Stimulated activated CD4-positive, alpha-beta T cell treated with anti-CD3 and anti-CD28 coated beads, Interleukin-1b, Interleukin-23, amount 100 ng/mL, for 24 hours (primary cell): Measurements from ENCODE around the gene RASAL1.
A peak's percentile ranks its signal among the peaks of the same experiment; 100 is the strongest.
"Not testable (repeated sequence)": the region's sequence is repeated elsewhere in the genome, so short reads cannot be mapped to it uniquely, and the experiment has no call there.

Experiments
- DNase-seq, 4 experiments: peaks; one replicate each; pipeline ENCODE4 v3.0.0-alpha.2; 2020; ENCODE audit warnings: low read depth in 4 of 4, low spot score in 1 of 4

RASAL1 gene

GRCh38 chr12:113142173-113142885 lies 6.8 kb upstream of the RASAL1 start:
- DNase-seq = no peak

DNA sequence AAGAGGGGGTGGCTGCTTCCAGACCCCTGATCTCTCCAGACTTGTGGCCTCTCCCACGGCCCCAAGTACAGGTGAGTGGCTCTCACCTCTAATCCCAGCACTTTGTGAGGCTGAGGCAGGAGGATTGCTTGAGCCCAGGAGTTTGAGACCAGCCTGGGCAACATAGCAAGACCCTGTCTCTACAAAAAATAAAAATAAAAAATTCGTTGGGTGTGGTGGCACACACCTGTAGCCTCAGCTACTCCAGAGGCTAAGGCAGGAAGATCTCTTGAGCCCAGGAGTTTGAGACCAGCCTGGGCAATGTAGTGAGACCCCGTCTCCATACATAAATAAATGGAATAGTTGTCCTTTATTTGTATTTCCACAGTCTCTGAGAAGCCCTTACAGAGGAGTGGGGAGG lies 6.2 kb upstream of the RASAL1 start:
- DNase-seq = not testable (repeated sequence)

- DNase-seq = no peak
Measured at GRCh38 chr12:113140706-113141105, 5.1 kb upstream of the RASAL1 start.

GRCh38 chr12:113138826-113139225 lies 3.3 kb upstream of the RASAL1 start:
- DNase-seq = no peak

- no peak for DNase-seq
Measured at GRCh38 chr12:113137861-113138783, 2.6 kb upstream of the RASAL1 start.

GRCh38 chr12:113136990-113137511 lies 1.5 kb upstream of the RASAL1 start:
- DNase-seq = no peak

GRCh38 chr12:113136128-113136989 lies 798 bp upstream of the RASAL1 start:
- DNase-seq = peak in 1 of 4 experiments; percentile 56

- DNase-seq = no peak
Measured at GRCh38 chr12:113134521-113134951, 1.0 kb downstream of the RASAL1 start.

DNA sequence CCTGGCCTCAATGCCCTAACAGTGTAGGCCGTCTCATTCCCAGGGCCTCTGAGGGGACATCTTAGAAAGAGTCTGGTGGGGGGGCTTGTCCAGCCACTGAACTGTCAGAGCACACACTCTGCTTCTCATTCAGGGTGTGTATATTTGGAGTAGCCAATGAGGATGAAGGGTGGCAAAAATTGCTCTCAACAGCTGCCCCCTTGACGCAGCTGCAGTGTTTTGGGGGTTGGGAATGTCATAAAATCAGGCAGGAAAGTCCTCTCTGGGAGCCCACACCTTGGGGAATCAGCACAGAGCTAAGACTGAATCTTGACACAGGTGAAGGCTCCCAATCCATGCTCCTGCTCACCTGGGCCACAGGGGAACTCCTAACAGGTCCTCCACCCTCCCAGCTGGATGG lies 1.5 kb downstream of the RASAL1 start:
- no peak for DNase-seq

DNA sequence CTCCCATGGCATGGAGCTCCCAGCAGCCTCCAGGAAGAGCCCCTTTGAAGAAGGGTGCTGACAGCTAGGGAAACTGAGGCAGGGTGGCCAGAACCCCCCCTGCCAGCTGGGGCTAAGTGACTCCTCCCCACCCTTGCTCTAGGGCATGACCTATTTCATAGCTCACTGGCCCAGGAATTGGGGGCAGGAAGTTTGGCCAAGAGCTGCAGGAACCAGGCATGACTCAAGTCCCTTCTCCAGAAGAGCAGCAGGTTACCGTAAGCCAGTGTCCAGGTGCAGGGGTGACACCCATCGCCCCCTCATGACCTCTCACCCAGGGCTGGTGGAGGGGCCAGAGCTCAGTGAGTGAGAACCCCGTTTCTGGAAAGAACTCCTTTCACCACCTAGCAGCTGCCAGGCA lies 1.9 kb downstream of the RASAL1 start:
- no peak for DNase-seq

DNA sequence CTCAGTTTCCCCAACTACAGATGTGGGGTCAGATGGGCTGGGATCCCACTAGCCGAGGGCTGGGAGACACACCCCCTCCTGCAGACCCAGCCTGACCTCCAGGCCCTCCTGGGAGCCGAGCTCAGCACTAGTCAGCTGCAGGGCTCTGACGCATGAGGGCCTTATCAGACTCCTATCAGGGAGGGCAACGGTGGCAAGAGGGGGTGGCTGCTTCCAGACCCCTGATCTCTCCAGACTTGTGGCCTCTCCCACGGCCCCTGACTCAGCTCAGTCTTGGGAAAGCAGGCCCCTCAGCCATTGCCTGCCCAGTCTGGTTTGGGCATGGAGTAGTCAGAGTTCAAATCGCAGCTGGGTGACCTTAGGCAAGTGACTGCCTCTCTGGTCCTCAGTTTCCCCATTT lies 2.5 kb downstream of the RASAL1 start:
- no peak for DNase-seq

DNA sequence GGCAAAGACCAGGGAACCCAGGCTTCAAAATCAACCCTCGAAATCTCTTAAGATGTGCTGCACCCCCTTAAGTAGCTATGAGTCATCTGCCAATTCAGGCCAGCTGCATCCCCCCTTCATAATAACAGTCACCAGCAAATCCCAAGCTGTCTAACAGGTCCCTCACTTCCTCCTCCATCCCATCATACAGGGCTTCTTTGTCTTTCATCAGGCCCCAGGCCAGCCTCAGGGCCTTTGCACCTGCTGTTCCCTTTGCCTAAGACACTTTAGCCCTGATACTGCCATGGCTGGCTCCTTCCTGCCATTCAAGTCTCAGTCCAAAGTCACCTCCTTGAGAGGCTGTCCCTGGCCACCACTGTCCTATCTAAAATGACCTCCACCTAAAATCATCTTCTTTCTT lies 4.0 kb downstream of the RASAL1 start:
- DNase-seq = no peak

DNA sequence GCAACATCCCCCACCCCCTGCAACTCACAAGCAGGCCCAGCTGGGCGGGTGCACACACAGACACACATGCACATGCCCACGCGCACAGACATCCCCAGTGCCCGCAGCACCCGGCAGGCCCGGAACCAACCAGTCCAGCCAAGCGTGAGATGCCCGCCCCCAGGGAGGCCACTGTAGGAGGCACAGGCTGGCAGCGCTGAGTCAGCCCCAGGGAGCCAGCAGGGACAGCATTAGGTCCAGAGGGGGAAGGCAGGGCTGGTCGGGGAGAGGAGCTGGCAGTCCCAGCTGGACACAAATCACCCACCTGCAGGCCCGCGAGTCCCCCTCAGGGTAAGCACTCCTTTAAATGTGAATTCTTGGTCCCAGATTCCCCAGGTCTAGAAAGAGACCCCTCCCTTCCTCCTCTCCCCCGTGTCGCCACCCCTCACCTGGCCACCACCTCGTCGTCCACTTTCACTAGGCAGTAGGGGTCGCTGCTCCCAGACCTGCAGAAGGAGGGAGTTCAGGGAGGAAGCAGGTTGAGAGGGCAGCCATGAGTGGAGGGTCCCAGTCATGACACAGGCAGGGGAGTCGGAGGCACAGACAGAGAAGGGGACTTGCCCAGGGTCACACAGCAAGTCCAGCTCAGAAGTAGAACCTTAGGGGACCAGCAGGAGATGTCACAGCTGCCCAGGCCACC lies 5.0 kb downstream of the RASAL1 start:
- no peak for DNase-seq

GRCh38 chr12:113129664-113130456 lies 5.7 kb downstream of the RASAL1 start:
- DNase-seq = no peak

DNA sequence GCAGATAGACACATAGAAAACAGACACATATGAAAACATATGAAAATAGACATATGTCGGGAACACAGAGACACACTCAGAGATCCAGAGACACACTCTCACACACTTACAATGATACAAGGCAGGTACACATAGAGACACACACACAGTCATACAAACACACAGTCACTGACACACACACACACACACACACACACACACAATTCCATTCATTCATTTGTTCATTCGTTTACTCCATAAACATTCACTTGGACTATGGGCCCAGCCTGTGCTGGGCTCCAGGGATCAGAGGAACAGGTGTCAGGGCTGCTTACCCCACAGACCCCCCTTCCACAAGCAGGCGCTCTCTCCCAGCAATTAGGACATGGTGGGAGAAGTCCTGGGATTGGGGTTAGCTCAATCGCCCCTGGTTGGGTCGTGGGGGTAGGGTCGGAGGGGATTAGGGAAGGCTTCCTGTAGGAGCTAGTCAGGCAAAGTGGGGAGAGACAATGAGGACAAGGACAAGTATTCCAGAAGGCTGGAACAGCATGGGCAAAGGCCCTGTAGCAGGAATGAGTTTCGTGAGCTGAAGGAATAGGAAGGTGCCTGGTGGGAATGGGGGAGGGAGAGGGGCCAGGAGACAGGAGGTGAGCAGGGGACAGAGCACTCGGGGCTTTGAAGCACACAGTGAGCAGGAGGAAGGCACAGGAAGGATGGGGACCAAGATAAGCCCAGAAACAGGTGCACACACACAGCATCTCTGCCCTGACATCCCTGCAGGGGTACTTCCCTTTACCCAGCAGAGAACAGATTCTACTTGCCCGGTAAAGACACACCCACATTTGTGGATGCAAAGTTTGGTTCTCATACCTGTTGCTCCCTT lies 6.5 kb downstream of the RASAL1 start:
- no peak for DNase-seq

DNA sequence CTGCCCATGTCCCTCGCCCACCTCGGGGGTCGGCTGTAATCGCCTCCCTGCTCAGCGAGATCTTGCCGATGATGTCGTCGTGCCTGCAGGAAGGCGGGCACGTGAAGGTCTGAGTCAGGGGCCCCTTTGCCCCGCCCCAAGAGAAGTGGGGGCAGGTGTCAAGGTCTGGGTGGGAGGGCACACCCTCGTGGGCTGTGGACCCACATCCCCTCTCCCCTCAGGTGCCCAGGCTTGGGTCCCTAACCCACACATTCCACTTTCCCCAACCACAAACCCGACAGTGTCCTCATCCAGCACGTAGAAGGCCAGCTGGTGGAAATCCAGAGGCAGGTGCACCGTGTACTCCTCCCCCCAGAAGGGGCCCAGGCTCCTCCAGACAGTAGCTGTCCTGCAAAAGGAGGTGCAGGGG lies 7.8 kb downstream of the RASAL1 start:
- DNase-seq = no peak

DNA sequence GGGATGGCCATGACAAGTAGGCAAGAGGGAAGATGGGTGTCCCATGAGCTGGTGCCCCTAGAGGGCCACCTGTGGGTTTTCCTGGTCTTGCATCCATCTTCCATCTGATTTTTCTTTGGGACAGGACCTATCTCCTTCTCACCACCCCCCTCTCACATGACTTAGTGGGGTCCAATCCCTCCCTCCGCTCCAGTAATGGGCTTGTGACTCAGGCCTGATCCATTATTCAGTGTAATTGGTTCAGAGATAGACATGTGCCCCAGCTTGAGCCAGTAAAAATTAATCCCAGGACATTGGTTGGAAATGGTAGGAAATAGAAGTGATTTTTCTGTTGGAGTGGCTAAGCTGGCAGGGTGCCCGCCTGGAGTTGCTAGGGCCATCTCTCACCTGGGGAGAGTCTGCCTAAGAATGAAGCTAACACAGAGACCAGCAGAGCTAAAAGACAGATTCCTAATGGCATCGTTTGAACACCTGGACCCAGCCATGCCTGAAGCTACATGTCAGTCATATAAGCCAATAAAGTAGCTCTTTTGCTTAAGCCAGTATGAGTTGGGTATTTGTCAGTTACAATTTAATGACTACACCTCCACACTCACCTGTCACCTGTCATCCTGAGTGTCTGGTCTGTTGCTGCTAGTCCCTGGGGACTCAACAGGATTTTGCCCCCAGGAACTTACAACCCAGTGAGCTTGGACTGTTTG lies 14.7 kb downstream of the RASAL1 start:
- no peak for DNase-seq

GRCh38 chr12:113119980-113120669 lies 15.4 kb downstream of the RASAL1 start:
- no peak for DNase-seq
